NB4 (cell line): Measurements from ENCODE around the gene OR10H4.

ENCODE experiments used
- CTCF ChIP-seq: IDR thresholded peaks from one replicate; pipeline ENCODE4 v1.5.1; 2012; ENCODE audit warnings: low read depth, low read length
- MAX ChIP-seq: IDR thresholded peaks from 2 replicates; pipeline ENCODE4 v1.6.1; 2011; ENCODE audit warnings: low read depth, low read length
- MYC ChIP-seq: IDR thresholded peaks from 2 replicates; pipeline ENCODE4 v1.6.1; 2011; ENCODE audit warnings: low read depth, low read length
- POLR2A ChIP-seq: IDR thresholded peaks from 2 replicates; pipeline ENCODE4 v1.6.1; 2011; ENCODE audit warnings: mild to moderate bottlenecking; ENCODE audit not compliant: insufficient read length; ENCODE audit errors: extremely low read depth

- TF ChIP-seq POLR2A (no peak), CTCF (no peak), MYC (no peak), MAX (no peak)
Observed at GRCh38 chr19:15976836-15977689, 28.3 kb downstream of the OR10H4 start.
